DOHH2 (cell line): ENCODE data around the gene RNASE9.

ENCODE experiments used
- H3F3A ChIP-seq: fragments of 200-600 bp; sonication (generic), shearing (Covaris generic); 2 replicates; pipeline ENCODE4 v1.6.0; 2016; ENCODE audit warnings: antibody characterized with exemption, mild to moderate bottlenecking; ENCODE audit not compliant: control insufficient read depth, insufficient read depth
- H3K27ac ChIP-seq: fragments of 200-600 bp; sonication (generic); 2 replicates; pipeline ENCODE4 v1.5.1; 2014; ENCODE audit warnings: low read depth, mild to moderate bottlenecking, low read length, moderate library complexity
- H3K27me3 ChIP-seq: fragments of 200-600 bp; sonication (generic); 2 replicates; pipeline ENCODE4 v1.6.1; 2014; ENCODE audit warnings: mild to moderate bottlenecking, low read length, mixed read lengths; ENCODE audit not compliant: control insufficient read depth
- H3K36me3 ChIP-seq: fragments of 200-600 bp; sonication (generic); 2 replicates; pipeline ENCODE4 v1.6.1; 2014; ENCODE audit warnings: mild to moderate bottlenecking, low read length, moderate library complexity, mixed read lengths; ENCODE audit not compliant: control insufficient read depth
- H3K4me1 ChIP-seq: fragments of 200-600 bp; sonication (generic); 2 replicates; pipeline ENCODE4 v1.6.1; 2014; ENCODE audit warnings: mild to moderate bottlenecking, low read length, mixed read lengths; ENCODE audit not compliant: control insufficient read depth
- H3K4me2 ChIP-seq: fragments of 200-600 bp; sonication (generic); 2 replicates; pipeline ENCODE4 v1.6.0; 2014; ENCODE audit warnings: mild to moderate bottlenecking, low read length, moderate library complexity
- H3K4me3 ChIP-seq: fragments of 200-600 bp; sonication (generic); 2 replicates; pipeline ENCODE4 v1.5.1; 2014; ENCODE audit warnings: mild to moderate bottlenecking, low read length, mixed read lengths
- H3K79me2 ChIP-seq: fragments of 200-600 bp; sonication (generic); 2 replicates; pipeline ENCODE4 v1.6.1; 2014; ENCODE audit warnings: mild to moderate bottlenecking, low read length, mixed read lengths; ENCODE audit not compliant: control insufficient read depth
- H3K9me2 ChIP-seq: fragments of 200-600 bp; sonication (generic); replicated peaks from 2 replicates; pipeline ENCODE4 v1.6.1; 2014; ENCODE audit warnings: mild to moderate bottlenecking, low read length, mixed read lengths; ENCODE audit not compliant: control insufficient read depth
- H3K9me3 ChIP-seq: fragments of 200-600 bp; sonication (generic); 2 replicates; pipeline ENCODE4 v1.6.1; 2014; ENCODE audit warnings: antibody characterized with exemption, low read length, mixed read lengths; ENCODE audit not compliant: control insufficient read depth, insufficient read depth
- H4K20me1 ChIP-seq: fragments of 200-600 bp; sonication (generic); 2 replicates; pipeline ENCODE4 v1.6.0; 2014; ENCODE audit warnings: low read depth, mild to moderate bottlenecking, antibody characterized with exemption, low read length, moderate library complexity; ENCODE audit not compliant: control insufficient read depth, insufficient read depth
- CTCF ChIP-seq: fragments of 200-600 bp; sonication (generic); IDR thresholded peaks from one replicate; pipeline ENCODE4 v1.5.1; 2014; ENCODE audit warnings: antibody characterized with exemption, mild to moderate bottlenecking, low read depth, low read length; ENCODE audit not compliant: poor library complexity, severe bottlenecking
- EZH2phosphoT487 ChIP-seq: fragments of 200-600 bp; sonication (generic); IDR thresholded peaks from 2 replicates; pipeline ENCODE4 v1.6.1; 2017; ENCODE audit warnings: borderline replicate concordance, mild to moderate bottlenecking, antibody characterized with exemption, low read length, moderate library complexity, mixed read lengths

Gene RNASE9

GRCh38 chr14:20583142-20583541 lies 22.3 kb upstream of the RNASE9 start:
- Histone ChIP-seq H4K20me1 (no peaks in the 10 kb centered on the region), H3K4me3 (no peak overlapping the region), H3K27ac (no peak overlapping the region), H3K79me2 (no peaks in the 10 kb centered on the region), H3K4me1 (no peaks in the 10 kb centered on the region), H3K9me2 (no peaks in the 10 kb centered on the region), H3K9me3 (no peaks in the 10 kb centered on the region), H3K36me3 (no peaks in the 10 kb centered on the region), H3K4me2 (no peak overlapping the region), H3F3A (no peaks in the 10 kb centered on the region), H3K27me3 (peaks cover 14% of the 10 kb centered on the region; the same call in 1 of the 2 replicates)
- no peak for TF ChIP-seq CTCF
- no peak for TF ChIP-seq EZH2phosphoT487

- Histone ChIP-seq H3K79me2 (no peaks in the 10 kb centered on the region), H3K9me3 (no peaks in the 10 kb centered on the region), H3K4me1 (no peaks in the 10 kb centered on the region), H3K4me3 (no peak overlapping the region), H3K9me2 (no peaks in the 10 kb centered on the region), H3K4me2 (no peak overlapping the region), H3K27ac (no peak overlapping the region), H4K20me1 (no peaks in the 10 kb centered on the region), H3K27me3 (peaks cover 10% of the 10 kb centered on the region; the same call in 1 of the 2 replicates), H3F3A (no peaks in the 10 kb centered on the region), H3K36me3 (no peaks in the 10 kb centered on the region)
- TF ChIP-seq CTCF: no peak
- no peak for TF ChIP-seq EZH2phosphoT487
Measured at GRCh38 chr14:20580242-20580641, 19.4 kb upstream of the RNASE9 start.

- no peaks in the 10 kb centered on the region for H4K20me1 ChIP-seq
- H3F3A ChIP-seq: no peaks in the 10 kb centered on the region
- H3K9me2 ChIP-seq: no peaks in the 10 kb centered on the region
- no peak overlapping the region for H3K4me3 ChIP-seq
- no peak for TF ChIP-seq CTCF
- TF ChIP-seq EZH2phosphoT487: no peak
- no peaks in the 10 kb centered on the region for H3K36me3 ChIP-seq
- H3K79me2 ChIP-seq: no peaks in the 10 kb centered on the region
- no peaks in the 10 kb centered on the region for H3K9me3 ChIP-seq
- H3K4me2 ChIP-seq: no peak overlapping the region
- no peak overlapping the region for H3K27ac ChIP-seq
- peaks cover 3% of the 10 kb centered on the region; the same call in 1 of the 2 replicates for H3K27me3 ChIP-seq
- H3K4me1 ChIP-seq: no peaks in the 10 kb centered on the region
Measured at GRCh38 chr14:20578784-20579502, 18.1 kb upstream of the RNASE9 start.
